CD4-positive, alpha-beta T cell (primary cell): ENCODE results near the gene LIPI. TPM values are rescaled to one million over a fixed set of nuclear protein-coding genes. Genes with fewer than 3 reads are reported as not detected.
"Not testable (repeated sequence)": the region's sequence is repeated elsewhere in the genome, so short reads cannot be mapped to it uniquely, and the experiment has no call there.

Experiments used
- ATAC-seq: fragments of 200-7000 bp; cut with Tn5 transposase; one replicate; pipeline ENCODE4 v1.10.0; 2022; ENCODE audit warnings: mild to moderate bottlenecking; ENCODE audit not compliant: poor library complexity
- CTCF ChIA-PET: fragments of 350-600 bp; sonication (Branson Sonifier 250); formaldehyde crosslinking; loops from one replicate; lab custom pipeline; 2021; ENCODE audit warnings: antibody characterized with exemption, inconsistent platforms; lab: Charles Lee
- POLR2A ChIA-PET: fragments of 350-600 bp; sonication (Branson Sonifier 250); formaldehyde crosslinking; loops from one replicate; lab custom pipeline; 2021; ENCODE audit warnings: antibody characterized with exemption, inconsistent platforms; lab: Charles Lee
- DNase-seq, 14 experiments: peaks; one replicate each; pipeline ENCODE4 v3.0.0-alpha.2; 2013 to 2020; ENCODE audit warnings: mixed read lengths in 2 of 14
- H3K27ac ChIP-seq, 2 donors: one replicate each; pipeline versions ENCODE4 v1.5.1 to v1.7.0; 2013; ENCODE audit warnings: low read length in 2 of 2, low read depth in 1 of 2, mild to moderate bottlenecking in 1 of 2
- H3K27me3 ChIP-seq, 2 experiments: 1 replicate in 1 of 2; 2 replicates in 1 of 2; pipeline versions ENCODE4 v1.6.1 to v1.7.0; 2013; ENCODE audit warnings: low read length in 2 of 2, control low read depth in 1 of 2, mild to moderate bottlenecking in 1 of 2, moderate library complexity in 1 of 2; ENCODE audit not compliant: insufficient read depth in 2 of 2, control insufficient read depth in 1 of 2
- H3K36me3 ChIP-seq: one replicate; pipeline ENCODE4 v1.6.1; 2013; ENCODE audit warnings: low read length, control low read depth; ENCODE audit not compliant: insufficient read depth
- H3K4me1 ChIP-seq: one replicate; pipeline ENCODE4 v1.6.1; 2013; ENCODE audit warnings: low read length, control low read depth; ENCODE audit not compliant: insufficient read depth
- H3K4me3 ChIP-seq: one replicate; pipeline ENCODE4 v1.5.1; 2013; ENCODE audit warnings: mild to moderate bottlenecking, low read length, moderate library complexity
- H3K9me3 ChIP-seq, 2 experiments: 1 replicate in 1 of 2; 2 replicates in 1 of 2; pipeline versions ENCODE4 v1.6.1 to v1.7.0; 2013; ENCODE audit warnings: low read length in 2 of 2, mild to moderate bottlenecking in 2 of 2, control low read depth in 1 of 2, moderate library complexity in 1 of 2; ENCODE audit not compliant: control insufficient read depth in 1 of 2, insufficient read depth in 1 of 2
- H3K27ac Mint-ChIP-seq: one replicate; pipeline ENCODE4 v1.8.0; 2020; ENCODE audit warnings: mixed read lengths
- H3K27me3 Mint-ChIP-seq: one replicate; pipeline ENCODE4 v1.8.0; 2021; ENCODE audit warnings: mixed read lengths
- H3K36me3 Mint-ChIP-seq: one replicate; pipeline ENCODE4 v1.8.0; 2021; ENCODE audit warnings: low read depth, mixed read lengths
- H3K4me1 Mint-ChIP-seq: one replicate; pipeline ENCODE4 v1.8.0; 2021; ENCODE audit warnings: low read depth, mixed read lengths
- H3K4me3 Mint-ChIP-seq: one replicate; pipeline ENCODE4 v1.8.0; 2020; ENCODE audit warnings: mild to moderate bottlenecking, mixed read lengths
- H3K9me3 Mint-ChIP-seq: one replicate; pipeline ENCODE4 v1.8.0; 2020; ENCODE audit warnings: mixed read lengths
- CTCF ChIP-seq: fragments of 200-600 bp; IDR thresholded peaks from one replicate; pipeline ENCODE4 v1.8.0; 2022; ENCODE audit warnings: antibody characterized with exemption, mild to moderate bottlenecking
- intact Hi-C, 2 experiments: fragments of 100-400 bp; cut with DNase I in 1 of 2; cut with micrococcal nuclease in 1 of 2; formaldehyde crosslinking; loops; one replicate each; pipeline versions ENCODE4 v1.15.1 to v1.9.0; 2023 to 2025; cut with DNase I, micrococcal nuclease
- total RNA-seq, 174 experiments: library from RNA in 2 of 174; stranded (reverse) in 2 of 174; gene quantifications; one replicate each; pipeline ENCODE4 v1.2.3 and lab custom pipeline; 2021 to 2026

Gene LIPI
- total RNA-seq, 2 experiments from 2014 or later, result not detected

GRCh38 chr21:14213164-14213563, 2.4 kb upstream of the LIPI start:
- Mint-ChIP-seq H3K9me3 (no peaks in the 10 kb centered on the region), H3K4me1 (peaks cover 8% of the 10 kb centered on the region), H3K27me3 (peaks cover 4% of the 10 kb centered on the region), H3K27ac (no peak overlapping the region), H3K4me3 (no peak overlapping the region), H3K36me3 (no peaks in the 10 kb centered on the region)
- ChIA-PET POLR2A (no interaction called here), CTCF (no interaction called here)
- no peak overlapping the region for H3K4me3 ChIP-seq
- TF ChIP-seq CTCF, result no peak
- no peaks in the 10 kb centered on the region for H3K36me3 ChIP-seq
- H3K9me3 ChIP-seq, result peaks cover 0 to 5% of the 10 kb centered on the region in 2 experiments
- no peak for ATAC-seq
- H3K4me1 ChIP-seq, result peaks cover 10% of the 10 kb centered on the region
- no peak overlapping the region for H3K27ac ChIP-seq
- intact Hi-C loops, result loop anchor here in 1 of 2 experiments (10.0 kb wide), 1 partner anchor 1512 kb away; the partner anchor contains the start of gene USP25
- no peaks in the 10 kb centered on the region for H3K27me3 ChIP-seq
- DNase-seq, result no peak

GRCh38 chr21:14206222-14206621, 4.5 kb downstream of the LIPI start:
- H3K4me3 Mint-ChIP-seq, result no peak overlapping the region
- H3K4me1 Mint-ChIP-seq, result no peaks in the 10 kb centered on the region
- Histone ChIP-seq H3K27me3 (no peaks in the 10 kb centered on the region), H3K27ac (no peak overlapping the region), H3K36me3 (no peaks in the 10 kb centered on the region), H3K4me3 (no peak overlapping the region), H3K9me3 (no peaks in the 10 kb centered on the region), H3K4me1 (no peaks in the 10 kb centered on the region)
- ChIA-PET POLR2A (no interaction called here), CTCF (no interaction called here)
- H3K27me3 Mint-ChIP-seq, result peaks cover 18% of the 10 kb centered on the region
- no peaks in the 10 kb centered on the region for H3K9me3 Mint-ChIP-seq
- no peaks in the 10 kb centered on the region for H3K36me3 Mint-ChIP-seq
- no peak overlapping the region for H3K27ac Mint-ChIP-seq
- DNase-seq (no peak), ATAC-seq (no peak)
- intact Hi-C loops, result no loop called here
- TF ChIP-seq CTCF, result no peak

- H3K4me3 Mint-ChIP-seq, H3K4me1 Mint-ChIP-seq, POLR2A ChIA-PET, H3K27me3 ChIP-seq, H3K9me3 Mint-ChIP-seq, H3K27ac Mint-ChIP-seq, DNase-seq, CTCF ChIA-PET, H3K9me3 ChIP-seq, H3K27ac ChIP-seq, H3K36me3 Mint-ChIP-seq, H3K4me3 ChIP-seq, H3K4me1 ChIP-seq, ATAC-seq, intact Hi-C loops, H3K27me3 Mint-ChIP-seq, H3K36me3 ChIP-seq: not testable (repeated sequence)
Observed at GRCh38 chr21:14166463-14167223, 44.1 kb downstream of the LIPI start.

GRCh38 chr21:14143999-14144398, 66.8 kb downstream of the LIPI start:
- Mint-ChIP-seq H3K4me3 (no peak overlapping the region), H3K27ac (no peak overlapping the region), H3K27me3 (peaks cover 10% of the 10 kb centered on the region), H3K4me1 (no peaks in the 10 kb centered on the region), H3K9me3 (no peaks in the 10 kb centered on the region), H3K36me3 (no peaks in the 10 kb centered on the region)
- intact Hi-C loops, result no loop called here
- ATAC-seq, result no peak
- Histone ChIP-seq H3K4me1 (no peaks in the 10 kb centered on the region), H3K36me3 (no peaks in the 10 kb centered on the region), H3K27me3 (no peaks in the 10 kb centered on the region), H3K4me3 (no peak overlapping the region), H3K9me3 (no peaks in the 10 kb centered on the region), H3K27ac (no peak overlapping the region)
- POLR2A ChIA-PET, result no interaction called here
- no peak for TF ChIP-seq CTCF
- DNase-seq, result no peak
- CTCF ChIA-PET, result no interaction called here
